UCSD-AML1 (cell line): Measurements from ENCODE around the gene SERTAD3.
A peak's percentile ranks its signal among the peaks of the same experiment; 100 is the strongest.

Source experiments
- DNase-seq: peaks from one replicate; lab custom pipeline; 2025; ENCODE audit not compliant: unreplicated experiment; lab: John Stamatoyannopoulos, UW

SERTAD3 gene

GRCh38 chr19:40425450-40426287 lies 18.5 kb downstream of the SERTAD3 start, which contains the start of gene SERTAD1:
Gene SERTAD1 (minus strand): TSS chr19:40425992. CDS start chr19:40423546, 2,446 bp downstream.
- DNase-seq = peak; percentile 99

GRCh38 chr19:40424637-40425449 lies 19.3 kb downstream of the SERTAD3 start:
- DNase-seq = peak; percentile 57

GRCh38 chr19:40423938-40424337 lies 20.2 kb downstream of the SERTAD3 start:
- DNase-seq = no peak

GRCh38 chr19:40422748-40423566 lies 21.2 kb downstream of the SERTAD3 start:
- DNase-seq = no peak

- DNase-seq = no peak
Measured at GRCh38 chr19:40421993-40422747, 22.0 kb downstream of the SERTAD3 start.

GRCh38 chr19:40420766-40421765 lies 23.1 kb downstream of the SERTAD3 start:
- DNase-seq = peak; percentile 93

- no peak for DNase-seq
Measured at GRCh38 chr19:40420451-40420765, 23.7 kb downstream of the SERTAD3 start.

GRCh38 chr19:40419780-40420179 lies 24.4 kb downstream of the SERTAD3 start:
- DNase-seq = no peak

GRCh38 chr19:40419066-40419612 lies 25.0 kb downstream of the SERTAD3 start:
- no peak for DNase-seq

GRCh38 chr19:40418040-40418439 lies 26.1 kb downstream of the SERTAD3 start:
- DNase-seq = no peak

GRCh38 chr19:40417643-40417981 lies 26.5 kb downstream of the SERTAD3 start:
- no peak for DNase-seq

GRCh38 chr19:40416918-40417642 lies 27.1 kb downstream of the SERTAD3 start:
- peak; percentile 90 for DNase-seq

GRCh38 chr19:40415768-40416167 lies 28.4 kb downstream of the SERTAD3 start:
- DNase-seq = no peak

GRCh38 chr19:40414542-40415535 lies 29.3 kb downstream of the SERTAD3 start:
- no peak for DNase-seq

- DNase-seq = peak; percentile 68
Measured at GRCh38 chr19:40413291-40413845, 30.8 kb downstream of the SERTAD3 start, which contains the start of gene PRX. Gene PRX (minus strand): TSS chr19:40413378. CDS start chr19:40407932, 5,446 bp downstream.

- DNase-seq = no peak
Measured at GRCh38 chr19:40412866-40413265, 31.3 kb downstream of the SERTAD3 start.
